22Rv1 (cell line): ENCODE data around the gene UBE2E1.
"Not testable (repeated sequence)": the region's sequence is repeated elsewhere in the genome, so short reads cannot be mapped to it uniquely, and the experiment has no call there.

ENCODE experiments used
- ZFX ChIP-seq: fragments of 450-650 bp; IDR thresholded peaks from 2 replicates; pipeline ENCODE4 v1.6.1; 2017; ENCODE audit warnings: antibody characterized with exemption, borderline replicate concordance
- TF ChIP-seq, protein P1 (sequence below): fragments of 450-650 bp; IDR thresholded peaks from 2 replicates; pipeline ENCODE4 v1.5.1; 2017; ENCODE audit warnings: mild to moderate bottlenecking

- TF ChIP-seq, protein P1, sequence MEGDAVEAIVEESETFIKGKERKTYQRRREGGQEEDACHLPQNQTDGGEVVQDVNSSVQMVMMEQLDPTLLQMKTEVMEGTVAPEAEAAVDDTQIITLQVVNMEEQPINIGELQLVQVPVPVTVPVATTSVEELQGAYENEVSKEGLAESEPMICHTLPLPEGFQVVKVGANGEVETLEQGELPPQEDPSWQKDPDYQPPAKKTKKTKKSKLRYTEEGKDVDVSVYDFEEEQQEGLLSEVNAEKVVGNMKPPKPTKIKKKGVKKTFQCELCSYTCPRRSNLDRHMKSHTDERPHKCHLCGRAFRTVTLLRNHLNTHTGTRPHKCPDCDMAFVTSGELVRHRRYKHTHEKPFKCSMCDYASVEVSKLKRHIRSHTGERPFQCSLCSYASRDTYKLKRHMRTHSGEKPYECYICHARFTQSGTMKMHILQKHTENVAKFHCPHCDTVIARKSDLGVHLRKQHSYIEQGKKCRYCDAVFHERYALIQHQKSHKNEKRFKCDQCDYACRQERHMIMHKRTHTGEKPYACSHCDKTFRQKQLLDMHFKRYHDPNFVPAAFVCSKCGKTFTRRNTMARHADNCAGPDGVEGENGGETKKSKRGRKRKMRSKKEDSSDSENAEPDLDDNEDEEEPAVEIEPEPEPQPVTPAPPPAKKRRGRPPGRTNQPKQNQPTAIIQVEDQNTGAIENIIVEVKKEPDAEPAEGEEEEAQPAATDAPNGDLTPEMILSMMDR: not testable (repeated sequence)
- TF ChIP-seq ZFX: not testable (repeated sequence)
Observed at GRCh38 chr3:23918331-23918730, 112.6 kb downstream of the UBE2E1 start.
